HepG2 (cell line): ENCODE results near the gene ALPL. TPM values are rescaled to one million over a fixed set of nuclear protein-coding genes. Genes with fewer than 3 reads are reported as not detected.

ENCODE experiments used
- ATAC-seq: fragments of 200-7000 bp; cut with Tn5 transposase; 3 replicates; pipeline ENCODE4 v1.9.1; 2020; ENCODE audit warnings: mild to moderate bottlenecking, moderate library complexity
- BruUV-seq: library from RNA; stranded (reverse); fragments of 400-500 nt; replicated peaks from 2 replicates; lab custom pipeline; 2021; lab: Mats Ljungman, UMichigan
- CTCF ChIA-PET: fragments of 300-600 bp; formaldehyde crosslinking; extraction: SDS; loops from one replicate; lab custom pipeline; 2021; ENCODE audit warnings: low total read pairs, inconsistent platforms, low intra/inter-chr PET ratio; lab: Yijun Ruan, JAX
- POLR2A ChIA-PET: fragments of 350-600 bp; sonication (Branson Sonifier 250); formaldehyde crosslinking; loops from one replicate; lab custom pipeline; 2020; ENCODE audit warnings: antibody characterized with exemption, inconsistent platforms; lab: Yijun Ruan, JAX
- DNase-seq: peaks from one replicate; pipeline ENCODE4 v3.0.0-alpha.2; 2015; ENCODE audit warnings: low spot score
- FAIRE-seq: peaks from 3 replicates; lab custom pipeline; 2011; peaks lifted over from hg19 to GRCh38; lab: Jason Lieb, UNC
- H2AFZ ChIP-seq: one replicate; pipeline ENCODE4 v1.6.1; 2011; ENCODE audit warnings: low read length, inconsistent platforms
- H3K27ac ChIP-seq: fragments of 300-600 bp; 3 replicates; pipeline ENCODE4 v1.8.0; 2011; ENCODE audit warnings: mixed run types, mild to moderate bottlenecking, mixed read lengths, low read length, inconsistent platforms; ENCODE audit not compliant: insufficient read depth; ENCODE audit errors: extremely low read length
- H3K27me3 ChIP-seq, 2 experiments: fragments of 200-600 bp in 1 of 2; 2 replicates in 1 of 2; 3 replicates in 1 of 2; pipeline versions ENCODE4 v1.6.0 to v1.8.0; 2011; ENCODE audit warnings: low read length in 2 of 2, mild to moderate bottlenecking in 2 of 2, moderate library complexity in 2 of 2, inconsistent platforms in 1 of 2; ENCODE audit not compliant: insufficient read depth in 2 of 2, control insufficient read depth in 1 of 2
- H3K36me3 ChIP-seq, 2 experiments: fragments of 200-600 bp in 1 of 2; replicated peaks in 1 of 2; 2 replicates in 1 of 2; 3 replicates in 1 of 2; pipeline versions ENCODE4 v1.5.1 to v1.8.0; 2011; ENCODE audit warnings: low read length in 2 of 2, inconsistent platforms in 1 of 2; ENCODE audit not compliant: insufficient read depth in 2 of 2, control insufficient read depth in 1 of 2
- H3K4me1 ChIP-seq: 2 replicates; pipeline ENCODE4 v1.5.1; 2012; ENCODE audit warnings: low read length, inconsistent platforms; ENCODE audit not compliant: insufficient read depth
- H3K4me2 ChIP-seq: 2 replicates; pipeline ENCODE4 v1.6.0; 2011; ENCODE audit warnings: low read depth, low read length, inconsistent platforms
- H3K4me3 ChIP-seq, 3 experiments: fragments of 200-600 bp in 1 of 3; sonication (generic), shearing (Covaris generic) in 1 of 3; replicated peaks in 1 of 3; 2 replicates each; pipeline ENCODE4 v1.5.1; 2011 to 2016; ENCODE audit warnings: low read length in 3 of 3, inconsistent platforms in 2 of 3, low read depth in 2 of 3, mild to moderate bottlenecking in 2 of 3, control low read depth in 1 of 3, mixed read lengths in 1 of 3; ENCODE audit not compliant: insufficient read depth in 1 of 3
- H3K79me2 ChIP-seq: one replicate; pipeline ENCODE4 v1.6.1; 2011; ENCODE audit warnings: low read length, inconsistent platforms; ENCODE audit not compliant: insufficient read depth
- H3K9ac ChIP-seq: 2 replicates; pipeline ENCODE4 v1.6.0; 2011; ENCODE audit warnings: mild to moderate bottlenecking, low read depth, low read length, inconsistent platforms; ENCODE audit not compliant: insufficient read depth
- H3K9me3 ChIP-seq: 2 replicates; pipeline ENCODE4 v1.5.1; 2012; ENCODE audit warnings: mild to moderate bottlenecking, low read length
- H4K20me1 ChIP-seq: 2 replicates; pipeline ENCODE4 v1.6.0; 2011; ENCODE audit warnings: inconsistent platforms, mild to moderate bottlenecking, low read length, moderate library complexity; ENCODE audit not compliant: insufficient read depth
- CTCF ChIP-seq: sonication (generic); formaldehyde crosslinking; IDR thresholded peaks from 2 replicates; pipeline ENCODE4 v1.5.0; 2020; ENCODE audit warnings: mild to moderate bottlenecking, missing genetic modification reagents, moderate library complexity
- FOSL2 ChIP-seq: sonication (generic); formaldehyde crosslinking; IDR thresholded peaks from 2 replicates; pipeline ENCODE4 v1.4.0; 2020; ENCODE audit warnings: missing genetic modification reagents
- HES4 ChIP-seq: sonication (generic); formaldehyde crosslinking; IDR thresholded peaks from 2 replicates; pipeline ENCODE4 v1.9.0; 2021; ENCODE audit warnings: mild to moderate bottlenecking, missing genetic modification reagents, borderline replicate concordance
- PATZ1 ChIP-seq: sonication (generic); formaldehyde crosslinking; IDR thresholded peaks from 2 replicates; pipeline ENCODE4 v1.4.0; 2020; ENCODE audit warnings: missing genetic modification reagents
- SNAPC4 ChIP-seq: sonication (generic); formaldehyde crosslinking; IDR thresholded peaks from 2 replicates; pipeline ENCODE4 v1.4.0; 2020; ENCODE audit warnings: mild to moderate bottlenecking, missing genetic modification reagents
- THRA ChIP-seq: sonication (generic); formaldehyde crosslinking; IDR thresholded peaks from 2 replicates; pipeline ENCODE4 v1.4.0; 2020; ENCODE audit warnings: missing genetic modification reagents, borderline replicate concordance
- ZNF331 ChIP-seq: sonication (generic); formaldehyde crosslinking; IDR thresholded peaks from 2 replicates; pipeline ENCODE4 v1.4.0; 2020; ENCODE audit warnings: missing genetic modification reagents
- ZNF556 ChIP-seq: sonication (generic); formaldehyde crosslinking; IDR thresholded peaks from 2 replicates; pipeline ENCODE4 v1.4.0; 2020; ENCODE audit warnings: mild to moderate bottlenecking, missing genetic modification reagents, borderline replicate concordance
- ZNF713 ChIP-seq: sonication (generic); formaldehyde crosslinking; IDR thresholded peaks from 2 replicates; pipeline ENCODE4 v1.4.0; 2020; ENCODE audit warnings: mild to moderate bottlenecking, missing genetic modification reagents
- ZNF75D ChIP-seq: sonication (generic); formaldehyde crosslinking; IDR thresholded peaks from 2 replicates; pipeline ENCODE4 v1.8.1; 2023; ENCODE audit warnings: missing genetic modification reagents, mild to moderate bottlenecking, borderline replicate concordance
- WGBS: methylation state at CpG from one replicate; pipeline ENCODE4 v1.1.6; 2017; ENCODE audit warnings: low lambda C conversion rate; 5-methylcytosine and 5-hydroxymethylcytosine counted together
- in situ Hi-C: cut with HindIII; loops from 2 replicates; pipeline ENCODE4 v1.10.0; 2017; ENCODE audit warnings: low pct_unique_long_range_greater_than_20kb; ENCODE audit not compliant: extremely low pct_ligation_motif_present
- intact Hi-C: fragments of 100-400 bp; cut with micrococcal nuclease; formaldehyde crosslinking; loops from one replicate; pipeline ENCODE4 v1.10.0; 2022; ENCODE audit not compliant: unreplicated experiment
- polyA plus RNA-seq, 8 experiments: library from polyadenylated mRNA; depleted of rRNA in 3 of 8; stranded (reverse) in 7 of 8; unstranded in 1 of 8; fragments of >200 nt; fragmentation: Illumina TruSeq in 4 of 8; extraction: Trizol in 4 of 8; gene quantifications; 2 replicates each; pipeline versions ENCODE4 v1.2.1 to v1.2.3, GENCODE V29; 2011 to 2016; ENCODE audit warnings: low read depth in 4 of 8, missing spikeins in 1 of 8, mixed read lengths in 1 of 8; ENCODE audit not compliant: insufficient read depth in 1 of 8
- total RNA-seq, 5 experiments: library from RNA; depleted of rRNA; stranded (reverse); fragments of >200 nt; fragmentation: Illumina TruSeq; extraction: Trizol; gene quantifications; 2 replicates each; pipeline ENCODE4 v1.2.3, GENCODE V29; 2016; ENCODE audit warnings: low read depth in 1 of 5

ALPL gene
- total and polyA plus RNA-seq, 2 of the 13 experiments (the other 11 are each of a cell fraction or from before 2014, with no cell fraction given) = 0.12 TPM; not detected in 1

- in situ Hi-C loops = no loop called here
- POLR2A ChIA-PET = no interaction called here
- H3K27ac ChIP-seq = no peak overlapping the region
- intact Hi-C loops = no loop called here
- H3K4me3 ChIP-seq = peak overlapping the region in 2 of 3 experiments; percentile 40 to 59; a peak in 5 of 6 replicates
- no peak overlapping the region for H2AFZ ChIP-seq
- H3K36me3 ChIP-seq = no peaks in the 10 kb centered on the region
- DNase-seq = no peak
- no peaks in the 10 kb centered on the region for H3K9me3 ChIP-seq
- FAIRE-seq = no peak
- no peak overlapping the region for H3K9ac ChIP-seq
- BruUV-seq = no TSS peak
- H4K20me1 ChIP-seq = no peaks in the 10 kb centered on the region
- H3K4me2 ChIP-seq = peak overlapping the region; percentile 73
- 5% methylated on average over 17 of the region's 45 CpGs for WGBS
- CTCF ChIA-PET = interaction anchor here (0.8 to 1.3 kb wide), 4 partner anchors 26 to 150 kb away, joined by 4 to 7 read pairs (median 6); no protein-coding TSS in a partner anchor
- no peaks in the 10 kb centered on the region for H3K79me2 ChIP-seq
- H3K4me1 ChIP-seq = peaks cover 10% of the 10 kb centered on the region
- H3K27me3 ChIP-seq = peaks cover 5 to 70% of the 10 kb centered on the region in 2 experiments; a peak in 4 of 5 replicates
- ATAC-seq = peak; percentile 93
- TF ChIP-seq FOSL2 (CRISPR knock-in tag) (0 out of 2 replicates have a peak, but pooled peaks have one; percentile 21), PATZ1 (CRISPR knock-in tag) (peak; percentile 32; the same call in 1 of the 2 replicates), THRA (CRISPR knock-in tag) (no peak), ZNF75D (CRISPR knock-in tag) (no peak), ZNF713 (CRISPR knock-in tag) (no peak), ZNF556 (CRISPR knock-in tag) (0 out of 2 replicates have a peak, but pooled peaks have one; percentile 8), HES4 (CRISPR knock-in tag) (0 out of 2 replicates have a peak, but pooled peaks have one; percentile 45), SNAPC4 (CRISPR knock-in tag) (no peak), ZNF331 (CRISPR knock-in tag) (no peak), CTCF (CRISPR knock-in tag) (peak; percentile 73)
These were observed 458 bp upstream of the ALPL start for GRCh38 chr1:21508580-21509350.
